Neural progenitor cell (in vitro differentiated cells): Measurements from ENCODE around the gene COG5. TPM values are rescaled to one million over a fixed set of nuclear protein-coding genes. Genes with fewer than 3 reads are reported as not detected.

ENCODE experiments used
- DNase-seq: peaks from one replicate; pipeline ENCODE4 v3.0.0-alpha.2; 2016; ENCODE audit warnings: low spot score
- H2AFZ ChIP-seq: fragments of 200-600 bp; sonication (generic); replicated peaks from 2 replicates; pipeline ENCODE4 v1.6.1; 2016; ENCODE audit warnings: antibody characterized with exemption
- H3F3A ChIP-seq: fragments of 200-600 bp; sonication (generic); 2 replicates; pipeline ENCODE4 v1.6.1; 2016; ENCODE audit warnings: antibody characterized with exemption, low read depth
- H3K27ac ChIP-seq: fragments of 200-600 bp; sonication (generic); 2 replicates; pipeline ENCODE4 v1.5.1; 2016; ENCODE audit warnings: mild to moderate bottlenecking
- H3K27me3 ChIP-seq: fragments of 200-600 bp; sonication (generic); 2 replicates; pipeline ENCODE4 v1.6.1; 2016; ENCODE audit warnings: mild to moderate bottlenecking, moderate library complexity
- H3K36me3 ChIP-seq: fragments of 200-600 bp; sonication (generic); 2 replicates; pipeline ENCODE4 v1.5.1; 2016
- H3K4me1 ChIP-seq: fragments of 200-600 bp; sonication (generic); 2 replicates; pipeline ENCODE4 v1.6.1; 2016; ENCODE audit warnings: mixed run types
- H3K4me2 ChIP-seq: fragments of 200-600 bp; sonication (generic); 2 replicates; pipeline ENCODE4 v1.6.1; 2016
- H3K4me3 ChIP-seq: fragments of 200-600 bp; sonication (generic); 2 replicates; pipeline ENCODE4 v1.5.1; 2016
- H3K79me2 ChIP-seq: fragments of 200-600 bp; sonication (generic); 2 replicates; pipeline ENCODE4 v1.6.1; 2016; ENCODE audit warnings: low read depth
- H3K9ac ChIP-seq: fragments of 200-600 bp; sonication (generic); 2 replicates; pipeline ENCODE4 v1.6.1; 2016
- H3K9me3 ChIP-seq: fragments of 200-600 bp; sonication (generic); 2 replicates; pipeline ENCODE4 v1.5.1; 2016; ENCODE audit warnings: low read depth
- H4K20me1 ChIP-seq: fragments of 200-600 bp; sonication (generic); 2 replicates; pipeline ENCODE4 v1.6.1; 2016; ENCODE audit warnings: low read depth
- H3K27ac Mint-ChIP-seq: 3 replicates; pipeline ENCODE4 v1.8.0; 2021; ENCODE audit warnings: mixed read lengths
- H3K27me3 Mint-ChIP-seq: 2 replicates; pipeline ENCODE4 v1.8.0; 2022; ENCODE audit warnings: low read depth, mild to moderate bottlenecking, inconsistent platforms, moderate library complexity, mixed read lengths; ENCODE audit not compliant: insufficient read depth
- H3K36me3 Mint-ChIP-seq: 3 replicates; pipeline ENCODE4 v1.8.0; 2021; ENCODE audit warnings: mixed read lengths
- H3K4me1 Mint-ChIP-seq: 3 replicates; pipeline ENCODE4 v1.8.0; 2021; ENCODE audit warnings: mixed read lengths
- H3K4me3 Mint-ChIP-seq: 3 replicates; pipeline ENCODE4 v1.8.0; 2021; ENCODE audit warnings: mild to moderate bottlenecking, moderate library complexity, mixed read lengths
- H3K9me3 Mint-ChIP-seq: 3 replicates; pipeline ENCODE4 v1.8.0; 2020; ENCODE audit warnings: mixed read lengths
- EZH2 ChIP-seq: fragments of 200-600 bp; sonication (generic); IDR thresholded peaks from 2 replicates; pipeline ENCODE4 v1.6.1; 2017; ENCODE audit warnings: antibody characterized with exemption, mild to moderate bottlenecking, moderate library complexity
- EZH2phosphoT487 ChIP-seq: fragments of 200-600 bp; sonication (generic); IDR thresholded peaks from 2 replicates; pipeline ENCODE4 v1.6.1; 2017; ENCODE audit warnings: antibody characterized with exemption
- total RNA-seq: library from RNA; depleted of rRNA; stranded (reverse); fragments of >200 nt; gene quantifications from 2 replicates; pipeline ENCODE4 v1.2.3, GENCODE V29; 2015; ENCODE audit warnings: low replicate concordance
- TF ChIP-seq, protein P1 (sequence below): fragments of 200-600 bp; sonication (generic); IDR thresholded peaks from 2 replicates; pipeline ENCODE4 v1.5.1; 2017; ENCODE audit warnings: antibody characterized with exemption, mild to moderate bottlenecking

The COG5 gene
- total RNA-seq, 1 donor from 2014 or later, result 90.5 TPM

DNA sequence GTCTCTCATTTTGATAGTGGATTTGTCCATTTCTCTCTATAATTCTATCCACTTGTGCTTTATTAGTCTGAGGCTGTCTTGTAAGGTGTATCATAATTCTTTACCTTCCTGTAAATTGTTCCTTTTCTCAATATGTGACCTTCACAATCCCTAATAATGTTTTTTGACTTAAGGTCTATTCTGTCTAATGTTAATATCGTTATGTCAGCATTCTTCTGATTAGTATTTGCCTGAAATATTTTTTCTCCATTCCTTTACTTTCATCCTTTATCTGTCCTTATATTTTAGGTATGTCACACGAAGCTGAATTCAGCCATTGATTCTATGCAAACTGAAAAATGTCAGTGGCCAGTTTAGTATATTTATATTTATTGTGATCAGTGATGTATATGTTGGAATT, 295.1 kb downstream of the COG5 start:
- Mint-ChIP-seq H3K4me3 (no peak overlapping the region), H3K27me3 (no peaks in the 10 kb centered on the region), H3K9me3 (no peaks in the 10 kb centered on the region), H3K4me1 (no peaks in the 10 kb centered on the region), H3K27ac (no peak overlapping the region), H3K36me3 (no peaks in the 10 kb centered on the region)
- Histone ChIP-seq H4K20me1 (no peaks in the 10 kb centered on the region), H3K4me2 (no peak overlapping the region), H3K36me3 (no peaks in the 10 kb centered on the region), H2AFZ (no peak overlapping the region), H3F3A (no peaks in the 10 kb centered on the region), H3K27ac (no peak overlapping the region), H3K4me3 (no peak overlapping the region), H3K27me3 (no peaks in the 10 kb centered on the region), H3K4me1 (no peaks in the 10 kb centered on the region), H3K9ac (no peak overlapping the region), H3K9me3 (no peaks in the 10 kb centered on the region), H3K79me2 (no peaks in the 10 kb centered on the region)
- TF ChIP-seq, protein P1, sequence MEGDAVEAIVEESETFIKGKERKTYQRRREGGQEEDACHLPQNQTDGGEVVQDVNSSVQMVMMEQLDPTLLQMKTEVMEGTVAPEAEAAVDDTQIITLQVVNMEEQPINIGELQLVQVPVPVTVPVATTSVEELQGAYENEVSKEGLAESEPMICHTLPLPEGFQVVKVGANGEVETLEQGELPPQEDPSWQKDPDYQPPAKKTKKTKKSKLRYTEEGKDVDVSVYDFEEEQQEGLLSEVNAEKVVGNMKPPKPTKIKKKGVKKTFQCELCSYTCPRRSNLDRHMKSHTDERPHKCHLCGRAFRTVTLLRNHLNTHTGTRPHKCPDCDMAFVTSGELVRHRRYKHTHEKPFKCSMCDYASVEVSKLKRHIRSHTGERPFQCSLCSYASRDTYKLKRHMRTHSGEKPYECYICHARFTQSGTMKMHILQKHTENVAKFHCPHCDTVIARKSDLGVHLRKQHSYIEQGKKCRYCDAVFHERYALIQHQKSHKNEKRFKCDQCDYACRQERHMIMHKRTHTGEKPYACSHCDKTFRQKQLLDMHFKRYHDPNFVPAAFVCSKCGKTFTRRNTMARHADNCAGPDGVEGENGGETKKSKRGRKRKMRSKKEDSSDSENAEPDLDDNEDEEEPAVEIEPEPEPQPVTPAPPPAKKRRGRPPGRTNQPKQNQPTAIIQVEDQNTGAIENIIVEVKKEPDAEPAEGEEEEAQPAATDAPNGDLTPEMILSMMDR, result no peak
- DNase-seq, result no peak

DNA sequence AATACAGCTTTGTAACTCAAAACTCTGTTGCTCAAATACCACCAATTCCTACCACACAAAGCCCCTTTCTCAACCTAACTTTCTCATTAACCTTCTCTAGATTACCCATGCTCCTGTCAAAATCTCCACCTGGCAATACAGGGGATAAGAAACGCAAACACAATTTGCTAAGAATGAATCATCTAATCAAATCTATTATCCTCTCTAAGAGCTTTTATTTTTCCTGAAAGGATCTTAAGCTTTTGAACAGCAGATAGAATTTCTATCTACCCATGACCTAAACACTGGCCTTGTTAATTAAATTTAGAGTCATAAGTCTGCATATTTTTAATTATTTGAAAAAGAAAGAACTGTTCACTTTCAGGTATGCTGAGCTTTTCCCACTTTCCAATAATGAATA, 296.6 kb downstream of the COG5 start:
- Mint-ChIP-seq H3K27me3 (no peaks in the 10 kb centered on the region), H3K4me1 (no peaks in the 10 kb centered on the region), H3K36me3 (no peaks in the 10 kb centered on the region), H3K27ac (no peak overlapping the region), H3K9me3 (no peaks in the 10 kb centered on the region), H3K4me3 (no peak overlapping the region)
- no peaks in the 10 kb centered on the region for H3K9me3 ChIP-seq
- no peak overlapping the region for H3K4me3 ChIP-seq
- no peaks in the 10 kb centered on the region for H3K4me1 ChIP-seq
- H3K4me2 ChIP-seq, result no peak overlapping the region
- no peaks in the 10 kb centered on the region for H3K79me2 ChIP-seq
- H2AFZ ChIP-seq, result no peak overlapping the region
- no peaks in the 10 kb centered on the region for H4K20me1 ChIP-seq
- no peak for DNase-seq
- no peaks in the 10 kb centered on the region for H3F3A ChIP-seq
- H3K9ac ChIP-seq, result no peak overlapping the region
- H3K27me3 ChIP-seq, result no peaks in the 10 kb centered on the region
- TF ChIP-seq EZH2 (no peak), EZH2phosphoT487 (no peak)
- TF ChIP-seq, protein P1, result no peak
- H3K27ac ChIP-seq, result no peak overlapping the region
- H3K36me3 ChIP-seq, result no peaks in the 10 kb centered on the region

DNA sequence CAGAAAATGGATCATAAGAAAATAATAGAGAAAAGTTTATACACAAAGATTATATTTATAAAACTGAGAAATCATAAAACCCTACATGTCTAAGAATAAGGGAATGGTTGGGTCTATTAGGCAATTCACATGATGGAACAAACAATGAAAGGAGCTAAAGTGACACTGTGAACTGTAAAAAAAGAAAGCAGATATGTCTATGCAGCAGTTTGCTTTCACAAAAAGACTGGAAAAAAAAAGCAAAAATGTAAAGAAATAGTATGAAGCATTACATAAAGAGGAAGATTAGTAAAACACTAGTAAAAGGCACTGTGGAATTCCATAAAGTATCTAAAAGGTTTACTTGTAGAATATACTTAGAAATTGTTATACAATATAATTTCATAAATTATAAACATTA, 299.0 kb downstream of the COG5 start:
- Histone ChIP-seq H3K27me3 (no peaks in the 10 kb centered on the region), H3K9me3 (no peaks in the 10 kb centered on the region), H3K27ac (no peak overlapping the region), H3K79me2 (no peaks in the 10 kb centered on the region), H3F3A (no peaks in the 10 kb centered on the region), H2AFZ (no peak overlapping the region), H3K36me3 (no peaks in the 10 kb centered on the region), H3K9ac (no peak overlapping the region), H4K20me1 (no peaks in the 10 kb centered on the region), H3K4me1 (no peaks in the 10 kb centered on the region), H3K4me3 (no peak overlapping the region), H3K4me2 (no peak overlapping the region)
- Mint-ChIP-seq H3K27me3 (no peaks in the 10 kb centered on the region), H3K4me3 (no peak overlapping the region), H3K9me3 (no peaks in the 10 kb centered on the region), H3K4me1 (no peaks in the 10 kb centered on the region), H3K27ac (no peak overlapping the region), H3K36me3 (no peaks in the 10 kb centered on the region)
- no peak for TF ChIP-seq EZH2phosphoT487
- TF ChIP-seq, protein P1, result no peak
- no peak for TF ChIP-seq EZH2
- DNase-seq, result no peak

DNA sequence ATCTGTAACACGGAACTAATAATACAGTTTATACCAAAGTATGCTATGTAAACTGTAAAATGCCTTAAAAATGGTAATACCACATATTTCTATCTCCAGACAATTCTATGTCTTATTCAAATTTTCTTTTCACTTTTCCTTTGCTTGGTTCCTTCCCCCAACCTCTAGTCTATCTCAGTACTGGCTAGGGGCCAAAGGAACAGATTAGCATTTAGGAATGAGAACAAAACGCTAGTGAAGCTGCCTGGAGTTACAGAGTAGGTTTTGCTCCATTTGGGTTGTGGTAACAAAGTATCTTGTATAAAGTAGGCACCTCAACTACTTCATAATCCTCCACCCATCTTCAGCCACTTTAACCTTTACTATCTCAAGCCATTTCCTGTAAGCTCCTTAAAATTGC, 300.9 kb downstream of the COG5 start:
- no peaks in the 10 kb centered on the region for H3K9me3 ChIP-seq
- no peak overlapping the region for H3K9ac ChIP-seq
- H3K27ac Mint-ChIP-seq, result no peak overlapping the region
- no peaks in the 10 kb centered on the region for H3K36me3 ChIP-seq
- no peak overlapping the region for H3K4me3 ChIP-seq
- DNase-seq, result no peak
- H3K27me3 Mint-ChIP-seq, result no peaks in the 10 kb centered on the region
- H3F3A ChIP-seq, result no peaks in the 10 kb centered on the region
- H3K27me3 ChIP-seq, result no peaks in the 10 kb centered on the region
- H4K20me1 ChIP-seq, result no peaks in the 10 kb centered on the region
- peaks cover 3% of the 10 kb centered on the region for H3K4me1 Mint-ChIP-seq
- H3K4me1 ChIP-seq, result no peaks in the 10 kb centered on the region
- no peaks in the 10 kb centered on the region for H3K36me3 Mint-ChIP-seq
- H2AFZ ChIP-seq, result no peak overlapping the region
- no peak overlapping the region for H3K27ac ChIP-seq
- no peaks in the 10 kb centered on the region for H3K9me3 Mint-ChIP-seq
- H3K4me2 ChIP-seq, result no peak overlapping the region
- TF ChIP-seq, protein P1, result no peak
- no peak for TF ChIP-seq EZH2
- no peak for TF ChIP-seq EZH2phosphoT487
- H3K4me3 Mint-ChIP-seq, result no peak overlapping the region
- H3K79me2 ChIP-seq, result no peaks in the 10 kb centered on the region
